Measurements from ENCODE around the gene SCLY.
"Not testable (repeated sequence)": the region's sequence is repeated elsewhere in the genome, so short reads cannot be mapped to it uniquely, and the experiment has no call there.

Gene SCLY, protein sequence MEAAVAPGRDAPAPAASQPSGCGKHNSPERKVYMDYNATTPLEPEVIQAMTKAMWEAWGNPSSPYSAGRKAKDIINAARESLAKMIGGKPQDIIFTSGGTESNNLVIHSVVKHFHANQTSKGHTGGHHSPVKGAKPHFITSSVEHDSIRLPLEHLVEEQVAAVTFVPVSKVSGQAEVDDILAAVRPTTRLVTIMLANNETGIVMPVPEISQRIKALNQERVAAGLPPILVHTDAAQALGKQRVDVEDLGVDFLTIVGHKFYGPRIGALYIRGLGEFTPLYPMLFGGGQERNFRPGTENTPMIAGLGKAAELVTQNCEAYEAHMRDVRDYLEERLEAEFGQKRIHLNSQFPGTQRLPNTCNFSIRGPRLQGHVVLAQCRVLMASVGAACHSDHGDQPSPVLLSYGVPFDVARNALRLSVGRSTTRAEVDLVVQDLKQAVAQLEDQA

GRCh38 chr2:238060542-238061314, at the start of gene SCLY:
SCLY (plus strand) TSS chr2:238061001; CDS start chr2:238061055, 54 bp downstream.
- DNase-seq (ENCODE audit: insufficient read length, low spot score) = peak; percentile 99
- peak; percentile 95 for FAIRE-seq

DNA sequence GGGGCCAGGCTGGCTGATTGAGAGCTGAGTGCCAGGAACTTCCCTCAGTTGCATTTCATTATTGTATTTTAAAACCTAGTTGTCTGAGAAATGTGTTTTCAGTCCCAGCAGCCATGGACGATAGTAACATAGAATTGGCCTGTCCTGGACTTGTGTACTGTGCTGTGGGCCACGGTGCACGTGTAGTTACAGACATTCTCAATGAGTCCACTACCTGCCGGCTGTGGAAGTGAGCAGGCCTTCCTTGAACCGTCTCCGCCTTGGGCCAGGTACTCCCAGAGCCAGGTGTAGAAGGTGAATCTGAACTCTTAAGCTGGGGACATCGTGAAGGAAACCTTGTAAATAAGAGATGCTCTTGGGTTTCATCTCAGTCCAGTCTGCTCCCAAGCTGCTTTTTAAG, 47.0 kb upstream of the SCLY start:
- FAIRE-seq (no peak), DNase-seq (ENCODE audit: insufficient read length, low spot score) (no peak)

- FAIRE-seq = no peak
Measured at GRCh38 chr2:238015705-238016104, 45.1 kb upstream of the SCLY start.

DNA sequence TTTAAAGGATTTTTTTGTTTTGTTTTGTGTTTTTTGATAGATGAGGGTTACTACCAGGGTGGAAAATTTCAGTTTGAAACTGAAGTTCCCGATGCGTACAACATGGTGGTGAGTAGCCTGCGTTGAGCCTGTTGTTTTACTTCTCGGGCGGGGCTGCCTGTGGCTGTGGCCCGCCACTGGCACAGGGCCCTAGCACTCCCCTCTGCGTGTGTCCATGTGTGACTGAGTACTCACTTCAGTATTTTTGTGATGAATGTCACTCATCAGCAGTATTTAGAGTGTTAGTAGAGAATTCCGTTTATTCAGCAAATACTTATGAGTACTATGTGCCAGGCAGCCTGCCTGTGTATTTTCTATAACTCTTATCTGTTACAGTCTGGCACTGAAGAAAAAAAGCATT, 44.3 kb upstream of the SCLY start:
- no peak for DNase-seq (ENCODE audit: insufficient read length, low spot score)
- FAIRE-seq = no peak

More at GRCh38 chr2:238015705-238016104, 45.1 kb upstream of the SCLY start:
- no peak for DNase-seq (ENCODE audit: insufficient read length, low spot score)

- DNase-seq (ENCODE audit: insufficient read length, low spot score) (no peak), FAIRE-seq (no peak)
Measured at GRCh38 chr2:238019962-238020361, 40.8 kb upstream of the SCLY start.

- no peak for FAIRE-seq
Measured at GRCh38 chr2:238020816-238021215, 40.0 kb upstream of the SCLY start.

GRCh38 chr2:238021327-238021726, 39.5 kb upstream of the SCLY start:
- no peak for FAIRE-seq
- peak; percentile 30 for DNase-seq (ENCODE audit: insufficient read length, low spot score)

More at GRCh38 chr2:238020816-238021215, 40.0 kb upstream of the SCLY start:
- DNase-seq (ENCODE audit: insufficient read length, low spot score) = no peak

GRCh38 chr2:238022594-238023157, 38.1 kb upstream of the SCLY start:
- FAIRE-seq = no peak
- no peak for DNase-seq (ENCODE audit: insufficient read length, low spot score)

GRCh38 chr2:238023608-238024007, 37.2 kb upstream of the SCLY start:
- no peak for FAIRE-seq

DNA sequence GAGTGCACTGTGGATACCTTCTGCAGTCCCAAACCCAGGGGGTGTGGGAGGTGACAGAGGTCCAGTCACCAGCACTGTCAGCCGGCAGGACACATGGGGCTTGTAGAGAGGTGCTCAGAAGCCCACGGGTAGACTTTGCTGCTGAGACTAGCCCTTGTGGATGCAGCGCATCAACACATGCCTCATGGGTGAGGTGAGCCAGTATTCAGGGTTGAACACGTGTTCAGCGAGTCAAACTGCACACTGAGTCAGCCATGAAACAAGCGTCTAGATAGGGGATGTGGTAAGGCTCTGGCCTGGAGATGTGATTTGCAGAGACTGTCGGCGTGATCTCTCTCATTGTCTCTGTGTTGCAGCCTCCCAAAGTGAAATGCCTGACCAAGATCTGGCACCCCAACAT, 35.8 kb upstream of the SCLY start:
- FAIRE-seq (peak; percentile 26), DNase-seq (ENCODE audit: insufficient read length, low spot score) (no peak)

More at GRCh38 chr2:238023608-238024007, 37.2 kb upstream of the SCLY start:
- DNase-seq (ENCODE audit: insufficient read length, low spot score) = no peak

DNA sequence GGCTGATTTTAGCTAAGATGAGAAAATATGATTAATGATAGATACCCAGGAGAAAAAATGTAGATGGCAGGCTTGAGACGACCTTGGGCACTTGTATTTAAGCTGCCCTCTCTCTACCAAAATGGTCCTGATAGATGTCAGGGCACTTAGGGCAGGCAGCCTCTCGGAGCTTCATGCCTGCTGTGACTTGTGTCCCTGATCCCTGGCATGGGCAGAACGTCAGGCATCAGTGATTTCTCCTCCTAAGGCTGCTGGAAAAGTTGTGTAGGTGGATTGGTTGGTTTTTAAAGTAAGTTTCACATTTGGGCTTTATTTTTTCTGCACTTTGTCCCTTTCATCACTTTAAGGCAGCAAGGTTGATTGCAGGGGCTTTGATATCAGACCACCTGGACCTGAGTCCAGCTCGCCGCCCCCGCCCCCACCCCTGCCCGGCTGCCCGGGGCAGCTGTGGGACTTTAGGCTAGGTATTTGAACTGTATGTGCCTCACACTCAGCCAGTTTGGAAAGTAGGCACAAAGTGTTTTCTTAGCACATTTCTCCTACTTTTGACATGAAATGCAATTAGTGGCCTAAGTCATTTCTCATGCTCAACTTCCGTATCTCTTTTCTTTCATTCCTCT, 35.0 kb upstream of the SCLY start:
- FAIRE-seq = no peak

GRCh38 chr2:238027058-238027457, 33.7 kb upstream of the SCLY start:
- DNase-seq (ENCODE audit: insufficient read length, low spot score) (no peak), FAIRE-seq (no peak)

More for the DNA sequence above, 35.0 kb upstream of the SCLY start:
- no peak for DNase-seq (ENCODE audit: insufficient read length, low spot score)

- FAIRE-seq (no peak), DNase-seq (ENCODE audit: insufficient read length, low spot score) (no peak)
Measured at GRCh38 chr2:238027591-238028415, 33.0 kb upstream of the SCLY start.

- no peak for FAIRE-seq
- no peak for DNase-seq (ENCODE audit: insufficient read length, low spot score)
Measured at GRCh38 chr2:238029853-238030252, 30.9 kb upstream of the SCLY start.

GRCh38 chr2:238030422-238031155, 30.2 kb upstream of the SCLY start:
- no peak for FAIRE-seq
- no peak for DNase-seq (ENCODE audit: insufficient read length, low spot score)

DNA sequence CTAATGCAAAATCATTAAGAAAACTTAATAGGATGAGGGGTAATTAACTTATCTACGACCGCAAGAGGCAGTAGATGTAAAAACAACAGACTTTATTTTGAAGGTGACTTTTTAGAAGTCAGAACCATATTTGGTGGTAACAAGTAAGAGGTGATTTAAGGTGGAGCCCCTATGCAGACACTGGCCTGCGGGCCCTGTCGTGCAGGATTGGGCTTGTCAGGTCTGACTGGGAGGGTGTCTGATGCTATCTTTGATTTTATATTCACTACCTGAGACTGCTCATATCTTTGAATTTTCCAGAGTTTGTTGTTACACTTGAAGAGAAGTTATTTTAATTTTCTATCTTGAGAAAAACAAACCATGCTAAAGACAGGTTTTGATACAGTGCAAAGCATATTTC, 29.1 kb upstream of the SCLY start:
- DNase-seq (ENCODE audit: insufficient read length, low spot score) = no peak
- no peak for FAIRE-seq

GRCh38 chr2:238032755-238033337, 28.0 kb upstream of the SCLY start:
- DNase-seq (ENCODE audit: insufficient read length, low spot score) (no peak), FAIRE-seq (no peak)

- DNase-seq (ENCODE audit: insufficient read length, low spot score); FAIRE-seq: not testable (repeated sequence)
Measured at GRCh38 chr2:238033991-238034390, 26.8 kb upstream of the SCLY start.

- DNase-seq (ENCODE audit: insufficient read length, low spot score) (no peak), FAIRE-seq (no peak)
Measured at GRCh38 chr2:238038203-238038602, 22.6 kb upstream of the SCLY start.
